ENCODE data around the gene KCNC4.

GRCh38 chr1:110223581-110223980 is 13.5 kb downstream of the KCNC4 start:
- TF ChIP-seq ZNF780A (CRISPR knock-in tag; IDR thresholded peaks at IDR 0.05) (no peak), ZNF329 (CRISPR knock-in tag; IDR thresholded peaks at IDR 0.05; ENCODE audit: low read depth) (no peak), ZNF282 (IDR thresholded peaks at IDR 0.05; ENCODE audit: partially characterized antibody) (no peak), PHF5A (CRISPR knock-in tag; IDR thresholded peaks at IDR 0.05; ENCODE audit: low read depth, unreplicated experiment) (no peak)
